Middle frontal gyrus (tissue), 1 donor: Measurements from ENCODE around the gene PLXNC1.

Source experiments
- DNase-seq: peaks from one replicate; pipeline ENCODE4 v3.0.0-alpha.2; 2015; ENCODE audit warnings: low spot score; ENCODE audit errors: extremely low spot score

PLXNC1 gene

DNA sequence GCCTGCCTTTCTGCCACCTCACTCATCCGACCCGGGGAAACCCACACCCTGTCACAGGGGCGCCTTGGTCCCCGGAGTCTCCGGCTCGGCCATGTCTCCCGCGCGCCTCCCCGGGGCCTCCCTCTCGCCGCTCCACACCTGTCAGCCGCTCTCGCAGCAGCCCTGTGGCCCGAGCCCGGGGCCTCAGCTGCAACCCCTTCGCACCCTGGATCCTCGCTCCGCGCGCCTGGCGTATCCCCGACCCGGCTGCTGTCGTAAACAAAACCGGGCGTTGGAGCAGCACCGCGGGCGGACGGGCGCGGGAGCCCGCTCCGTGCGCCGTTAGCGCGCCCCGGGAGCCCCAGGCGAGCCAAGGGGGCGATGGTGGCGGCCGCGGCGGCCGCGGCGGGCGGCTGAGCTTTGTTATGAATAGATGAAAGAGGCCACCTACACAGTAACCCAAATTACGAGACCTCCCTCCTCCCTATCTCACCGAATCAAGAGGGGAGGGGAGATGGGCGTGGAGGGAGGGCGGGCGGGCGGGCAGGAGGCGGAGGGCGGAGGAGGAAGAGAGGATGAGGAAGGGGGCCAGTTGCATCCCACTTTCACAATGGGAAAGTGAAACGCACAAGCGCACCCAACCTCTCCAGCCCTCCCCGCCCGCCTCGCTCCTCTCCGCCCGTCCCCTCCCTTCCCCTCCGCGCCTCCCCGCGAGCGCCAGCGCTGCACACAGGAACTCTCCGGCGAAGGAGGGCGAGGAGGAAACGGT, at the start of gene PLXNC1:
Gene PLXNC1 (plus strand): TSS at position 587 of the 748 bp plus-strand sequence. CDS start 395 bp downstream, outside the sequence.
- DNase-seq = no peak

DNA sequence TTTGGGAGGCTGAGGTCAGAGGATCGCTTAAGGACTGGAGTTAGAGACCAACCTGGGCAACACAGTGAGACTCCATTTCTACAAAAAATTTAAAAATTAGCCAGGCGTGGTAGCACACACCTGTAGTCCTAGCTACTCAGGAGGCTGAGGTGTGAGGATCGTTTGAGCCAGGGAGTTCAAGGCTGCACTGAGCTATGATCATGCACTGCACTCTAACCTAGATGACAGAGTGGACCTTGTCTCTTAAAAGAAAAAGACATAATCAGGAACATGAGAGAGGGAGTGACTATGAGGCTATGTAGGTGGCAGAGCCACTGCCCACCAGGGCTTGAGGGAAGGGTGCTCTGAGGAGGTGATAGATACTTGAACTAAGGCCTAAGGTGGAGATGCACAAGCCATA, 49.2 kb upstream of the PLXNC1 start:
- DNase-seq = no peak

DNA sequence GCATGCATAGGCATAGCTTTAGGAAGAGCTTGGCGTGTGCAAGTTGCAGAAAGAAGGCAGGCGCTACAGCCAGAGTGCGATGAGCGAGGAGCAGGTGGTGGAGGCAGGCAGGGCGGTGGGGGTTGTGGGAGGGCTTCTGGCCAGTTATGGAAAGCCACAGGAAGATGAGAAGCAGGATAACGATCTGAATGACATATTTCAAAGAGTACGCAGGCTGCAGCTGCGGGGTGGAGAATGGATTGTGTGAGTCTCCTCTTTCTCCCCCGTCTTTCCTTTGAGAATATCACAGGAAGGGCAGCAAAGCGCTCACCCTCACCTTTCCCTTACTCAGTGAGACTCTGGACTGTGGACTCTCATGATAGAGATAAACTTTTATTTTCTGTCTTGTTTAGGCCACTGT, 48.7 kb upstream of the PLXNC1 start:
- DNase-seq = no peak

DNA sequence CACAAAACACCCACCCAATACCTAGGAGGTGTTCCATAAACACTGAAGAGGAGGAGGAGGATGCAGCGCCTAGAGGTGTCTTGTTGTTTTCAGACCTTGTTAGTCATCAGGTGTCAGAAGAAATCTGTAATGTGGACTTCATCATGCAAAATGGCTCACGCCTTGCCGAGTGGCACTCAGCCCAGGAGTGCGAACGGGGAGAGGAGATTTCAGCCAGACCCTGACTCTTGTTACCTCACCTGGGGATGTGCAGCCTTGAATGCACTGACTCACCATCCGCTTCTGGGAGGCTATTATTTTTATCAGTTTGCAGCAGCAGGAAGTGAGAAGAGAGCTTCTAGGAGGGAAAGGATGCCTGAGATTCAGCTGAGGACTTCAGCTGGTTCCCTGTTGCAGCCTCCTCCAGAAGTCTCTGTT, 48.2 kb upstream of the PLXNC1 start:
- DNase-seq = no peak

DNA sequence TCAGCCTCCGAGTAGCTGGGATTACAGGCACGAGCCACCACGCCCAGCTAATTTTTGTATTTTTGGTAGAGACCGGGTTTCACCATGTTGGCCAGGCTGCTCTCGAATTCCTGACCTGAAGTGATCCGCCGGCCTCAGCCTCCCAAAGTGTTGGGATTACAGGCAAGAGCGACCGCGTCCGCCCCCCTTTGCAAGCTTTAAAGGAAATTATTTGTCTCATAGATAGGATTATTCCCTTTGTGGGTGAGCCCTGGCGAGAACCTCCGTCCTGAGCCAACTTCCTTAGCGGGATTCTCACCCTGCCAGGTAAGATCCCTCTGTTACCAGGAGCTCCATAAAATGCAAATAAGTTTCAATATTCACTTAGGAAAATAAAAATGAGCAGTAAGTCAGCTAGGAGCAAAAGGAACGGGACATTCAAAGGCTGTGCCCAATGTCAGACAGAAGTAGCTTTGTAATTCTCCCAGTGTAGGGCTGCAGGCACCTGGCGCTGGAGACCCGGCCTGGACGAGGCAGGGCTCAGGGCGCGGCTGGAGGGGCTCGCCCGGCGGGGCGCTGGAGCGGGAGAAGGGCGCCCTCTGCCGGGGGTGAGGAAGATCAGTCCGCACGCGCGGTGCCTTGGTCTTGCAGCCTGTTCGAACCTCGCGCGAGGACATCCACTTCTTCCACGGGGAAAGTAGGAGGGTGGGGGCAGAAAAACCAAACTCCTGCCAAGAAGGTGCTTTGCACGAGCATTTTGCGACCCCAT, 47.2 kb upstream of the PLXNC1 start:
- DNase-seq = peak; percentile 37

DNA sequence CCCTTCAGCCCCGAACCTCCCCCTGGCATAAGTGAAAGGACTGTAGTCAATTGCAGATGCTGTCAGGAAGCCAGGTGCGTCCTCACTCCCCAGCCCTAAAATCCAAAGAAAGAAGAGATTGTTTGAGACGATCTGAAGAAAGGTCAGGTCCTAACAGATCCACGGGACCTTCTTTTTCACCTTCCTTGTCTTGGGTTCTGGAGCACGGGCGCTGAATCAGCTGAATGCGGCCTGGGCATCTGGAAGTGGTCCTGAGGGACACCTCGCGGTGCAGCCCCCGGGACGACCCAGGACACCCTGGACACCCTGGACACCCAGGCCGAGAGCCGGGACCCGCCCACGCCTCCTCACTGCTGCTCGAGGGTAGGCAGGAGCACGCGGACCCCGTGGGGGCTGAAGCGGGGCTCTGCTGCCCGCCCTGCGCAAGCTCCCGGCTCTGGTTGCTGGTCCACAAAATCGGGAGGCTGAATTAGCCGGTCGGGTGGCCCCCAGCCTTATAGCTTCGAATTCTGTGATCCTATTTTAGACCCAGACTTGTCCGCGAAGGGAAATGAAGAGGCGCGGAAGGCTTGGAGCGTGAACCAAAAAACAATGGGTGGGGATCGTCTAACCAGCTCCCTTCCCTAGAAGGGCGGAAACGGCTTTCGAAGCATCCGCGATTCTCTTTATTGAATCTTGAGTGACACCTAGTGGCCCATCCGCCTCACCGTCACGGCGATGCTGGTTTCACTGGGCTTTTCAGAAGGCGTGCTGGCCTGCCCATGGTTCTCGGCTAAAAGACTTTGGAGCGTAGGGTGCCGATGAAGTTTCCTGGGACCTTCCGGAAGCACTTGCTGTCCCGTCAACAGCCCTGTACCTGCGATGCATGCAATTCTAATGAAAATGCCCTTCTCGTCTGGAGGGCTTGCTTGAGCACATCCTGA, 46.4 kb upstream of the PLXNC1 start:
- peak; percentile 83 for DNase-seq

DNA sequence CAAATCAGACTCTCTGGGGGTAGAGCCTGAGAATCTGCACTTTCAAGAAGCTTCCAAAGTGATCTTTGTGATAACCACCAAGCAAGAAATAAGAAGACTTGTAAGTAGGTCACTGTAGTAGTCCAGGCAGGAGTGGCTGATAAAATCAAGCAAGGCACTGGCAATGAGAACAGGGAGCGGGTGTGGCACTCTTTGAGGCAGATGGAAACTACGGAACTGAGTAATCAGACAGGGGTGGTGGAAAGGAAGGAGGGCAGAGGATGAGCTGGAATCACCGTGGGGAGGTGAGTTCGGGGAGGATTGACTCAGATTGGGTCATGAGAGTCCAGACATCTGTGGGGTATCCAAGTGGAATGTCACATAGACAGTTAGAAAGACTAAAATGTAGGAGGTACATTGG, 44.4 kb upstream of the PLXNC1 start:
- DNase-seq = no peak

DNA sequence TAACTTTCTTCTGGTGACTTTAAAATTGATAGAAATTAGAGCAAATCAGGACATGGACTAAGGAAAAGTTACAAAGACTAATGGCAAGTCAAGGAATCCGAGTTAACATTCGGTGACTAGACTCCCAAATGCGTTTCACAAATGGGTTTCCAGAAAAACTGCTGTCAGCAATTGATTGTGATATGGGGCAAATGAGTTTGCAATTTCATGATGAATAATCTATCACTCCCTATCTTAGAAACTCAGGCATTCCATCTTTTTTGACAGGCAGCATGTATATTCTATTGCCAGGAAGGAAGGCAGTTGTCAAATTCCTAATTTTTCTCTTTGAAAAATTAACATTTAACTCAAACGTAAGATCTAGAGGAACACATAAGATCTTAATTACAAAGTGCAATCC, 40.5 kb upstream of the PLXNC1 start:
- no peak for DNase-seq

DNA sequence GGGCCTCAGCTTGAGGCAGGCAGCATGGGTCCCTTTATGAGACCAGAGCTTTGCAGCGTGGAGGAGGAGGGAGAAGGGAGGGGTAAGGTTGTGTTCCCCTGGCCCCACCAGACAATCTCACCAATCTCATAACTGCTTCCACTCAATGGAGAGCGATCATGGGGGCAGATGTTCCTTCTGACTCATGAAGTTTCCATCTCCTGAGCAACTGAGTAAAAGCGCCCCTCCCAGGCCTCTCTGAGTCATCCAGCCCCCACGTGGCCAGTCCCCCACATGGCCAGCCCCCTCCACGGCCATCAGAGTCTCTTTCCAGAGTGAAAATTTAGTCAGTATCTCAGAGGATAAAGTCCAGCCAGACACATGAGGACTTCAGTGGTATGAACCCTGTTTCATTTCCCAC, 39.2 kb upstream of the PLXNC1 start:
- no peak for DNase-seq

DNA sequence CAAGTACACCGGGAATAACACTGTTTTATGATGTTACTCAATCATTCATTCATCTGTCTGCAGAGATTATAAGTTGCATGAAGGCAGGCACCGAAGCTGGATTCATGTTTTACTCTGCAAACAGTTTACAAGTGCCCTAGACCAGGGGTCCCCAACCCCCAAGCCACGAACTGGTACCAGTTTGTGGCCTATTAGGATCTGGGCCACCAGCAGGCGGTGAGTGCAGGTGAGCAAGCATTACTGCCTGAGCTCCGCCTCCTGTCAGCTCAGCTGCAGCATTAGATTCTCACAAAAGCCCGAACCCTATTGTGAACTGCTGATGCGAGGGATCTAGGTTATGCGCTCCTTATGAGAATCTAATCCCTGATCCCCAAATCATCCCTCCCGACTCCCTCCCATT, 38.1 kb upstream of the PLXNC1 start:
- no peak for DNase-seq

DNA sequence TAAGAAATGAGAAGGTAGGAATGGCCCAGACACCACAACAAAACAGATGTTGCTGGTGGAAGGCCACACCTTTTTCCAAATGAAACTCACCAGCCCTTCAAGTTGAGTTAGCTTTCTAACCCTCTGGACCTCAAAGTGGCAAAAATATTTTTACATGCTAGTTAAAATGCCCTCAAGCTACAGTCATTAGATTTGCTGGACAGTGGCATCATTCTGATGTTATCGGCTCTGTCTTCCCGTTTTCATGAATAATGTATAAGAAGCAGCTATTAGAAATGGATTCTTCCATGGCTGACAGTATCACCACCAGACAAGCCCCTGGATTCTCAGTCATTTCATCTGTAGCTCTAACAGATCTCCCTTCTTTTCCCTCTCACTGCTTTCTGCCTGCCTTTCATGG, 37.1 kb upstream of the PLXNC1 start:
- no peak for DNase-seq

DNA sequence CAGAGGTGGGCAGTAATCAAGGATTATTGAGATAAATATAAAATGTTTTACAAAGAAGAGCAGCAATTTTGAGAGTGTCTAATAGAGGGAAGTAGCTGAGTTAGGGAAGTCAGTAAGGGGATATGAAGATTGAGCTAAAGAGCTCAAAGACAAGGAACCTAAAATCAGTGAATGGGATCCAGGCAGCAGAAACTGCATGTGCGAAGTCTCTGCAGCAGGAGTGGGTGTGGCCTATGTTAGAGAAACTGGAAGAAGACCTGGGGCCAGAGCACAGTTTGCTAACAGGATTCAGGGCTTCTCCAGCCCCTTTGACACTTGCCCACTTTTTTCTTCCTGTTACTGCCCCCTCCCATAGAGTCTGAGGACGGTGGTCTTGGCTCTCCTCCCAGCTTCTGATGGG, 36.3 kb upstream of the PLXNC1 start:
- no peak for DNase-seq

DNA sequence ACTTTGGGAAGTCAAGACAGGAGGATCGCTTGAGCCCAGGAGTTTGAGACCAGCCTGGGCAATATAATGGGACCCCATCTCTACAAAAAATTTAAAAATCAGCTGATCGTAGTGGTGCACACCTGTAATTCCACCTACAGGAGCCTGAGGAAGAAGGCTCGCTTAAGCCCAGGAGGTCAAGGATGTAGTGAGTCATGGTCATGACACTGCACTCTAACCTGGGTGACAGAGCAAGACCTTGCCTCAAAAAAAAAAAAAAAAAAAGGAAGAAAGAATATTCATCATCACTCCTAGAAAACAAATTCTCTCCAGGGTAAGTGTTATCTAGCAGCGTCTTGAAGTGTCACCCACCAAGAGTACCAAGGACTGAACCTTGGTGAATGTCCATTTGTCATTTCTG, 34.2 kb upstream of the PLXNC1 start:
- no peak for DNase-seq

DNA sequence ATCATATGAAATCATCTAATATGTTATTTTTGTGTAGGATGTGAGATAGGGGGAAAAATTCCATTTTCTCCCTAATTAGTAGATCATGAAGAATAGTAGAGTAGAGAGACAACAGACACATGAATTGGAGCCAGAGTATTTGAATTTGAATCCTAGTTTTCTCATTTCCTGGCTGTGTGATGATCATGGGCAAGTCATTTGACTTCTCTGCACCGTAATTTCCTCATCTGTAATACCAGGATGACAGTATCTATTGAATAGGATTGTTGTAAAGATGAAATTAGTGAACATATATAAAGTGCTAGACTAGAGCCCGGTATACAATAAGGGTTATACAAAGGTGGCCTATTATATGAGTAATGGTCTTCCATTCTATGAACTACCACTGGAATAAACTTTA, 32.2 kb upstream of the PLXNC1 start:
- no peak for DNase-seq

DNA sequence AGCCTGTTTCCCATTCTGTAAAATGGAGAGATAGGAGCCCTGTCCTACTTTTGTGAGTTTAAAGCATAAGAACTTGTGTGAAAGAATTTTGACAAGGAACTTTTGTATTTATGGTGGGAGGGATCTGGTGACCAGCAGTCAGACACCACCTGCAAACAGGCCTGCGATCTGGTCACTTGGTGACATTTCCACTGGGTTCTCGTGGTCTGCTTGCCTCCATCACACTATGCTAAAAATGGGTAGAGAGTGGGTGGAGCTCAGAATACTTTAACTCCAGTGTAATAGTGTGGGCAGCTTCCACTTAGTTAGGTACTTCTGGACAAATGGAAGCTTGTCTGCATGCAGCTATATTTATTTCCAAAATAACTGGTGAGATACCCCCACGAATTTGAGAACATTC, 26.5 kb upstream of the PLXNC1 start:
- no peak for DNase-seq

DNA sequence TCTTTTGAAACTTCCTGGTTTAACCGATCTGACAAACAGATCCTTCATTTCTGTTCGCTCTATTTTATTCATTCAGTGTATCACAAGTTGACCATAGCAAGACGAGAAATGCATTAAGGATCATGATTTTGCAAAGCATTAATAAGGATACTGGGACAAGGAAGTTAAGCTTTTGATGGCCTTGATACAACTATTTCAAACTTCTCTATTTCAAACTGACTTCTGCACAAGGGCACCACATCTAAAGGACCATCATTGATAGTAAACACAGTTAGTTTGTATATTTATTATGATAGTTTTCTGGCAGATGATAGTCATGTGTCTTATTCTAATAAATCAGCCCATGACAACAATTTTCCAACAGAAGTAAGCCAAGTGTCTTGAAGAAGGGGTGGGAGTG, 25.8 kb upstream of the PLXNC1 start:
- no peak for DNase-seq

DNA sequence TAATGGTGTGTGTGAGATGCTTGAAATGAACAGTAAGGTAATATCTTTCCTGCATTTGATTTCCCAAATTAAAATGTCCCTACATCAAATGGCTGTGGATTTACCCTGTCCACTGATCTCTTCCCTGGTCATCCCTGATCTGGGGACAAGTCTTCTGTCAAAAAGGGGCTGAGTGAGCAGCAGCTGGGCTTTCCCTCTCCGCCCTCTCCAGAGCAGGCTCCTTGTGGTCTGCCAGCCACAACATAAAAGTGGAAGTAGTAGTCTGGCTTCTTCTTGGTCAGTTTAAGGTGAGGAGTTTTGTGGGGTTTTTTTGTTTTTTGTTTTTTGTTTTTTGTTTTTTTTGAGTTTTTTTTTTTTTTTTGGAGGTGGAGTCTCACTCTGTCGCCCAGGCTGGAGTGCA, 25.2 kb upstream of the PLXNC1 start:
- no peak for DNase-seq

DNA sequence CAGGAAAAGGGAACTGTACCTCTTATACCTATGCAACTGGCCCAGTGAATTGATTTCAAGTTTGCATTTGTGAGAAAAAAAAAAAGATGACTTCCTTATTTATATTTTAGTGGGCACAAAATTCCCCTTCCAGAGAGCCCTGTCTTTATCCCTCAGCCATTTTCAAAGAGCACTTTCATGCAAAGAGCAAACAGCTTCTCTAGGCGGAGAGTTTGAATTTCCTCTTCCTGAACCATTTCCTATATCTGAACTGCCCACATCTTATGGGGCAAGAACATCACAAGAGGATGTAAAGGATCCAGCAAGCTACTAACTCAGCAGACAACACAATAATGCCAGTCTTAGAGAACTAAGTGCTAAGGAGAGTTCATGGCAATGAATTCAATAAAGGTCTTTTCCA, 22.3 kb upstream of the PLXNC1 start:
- no peak for DNase-seq

DNA sequence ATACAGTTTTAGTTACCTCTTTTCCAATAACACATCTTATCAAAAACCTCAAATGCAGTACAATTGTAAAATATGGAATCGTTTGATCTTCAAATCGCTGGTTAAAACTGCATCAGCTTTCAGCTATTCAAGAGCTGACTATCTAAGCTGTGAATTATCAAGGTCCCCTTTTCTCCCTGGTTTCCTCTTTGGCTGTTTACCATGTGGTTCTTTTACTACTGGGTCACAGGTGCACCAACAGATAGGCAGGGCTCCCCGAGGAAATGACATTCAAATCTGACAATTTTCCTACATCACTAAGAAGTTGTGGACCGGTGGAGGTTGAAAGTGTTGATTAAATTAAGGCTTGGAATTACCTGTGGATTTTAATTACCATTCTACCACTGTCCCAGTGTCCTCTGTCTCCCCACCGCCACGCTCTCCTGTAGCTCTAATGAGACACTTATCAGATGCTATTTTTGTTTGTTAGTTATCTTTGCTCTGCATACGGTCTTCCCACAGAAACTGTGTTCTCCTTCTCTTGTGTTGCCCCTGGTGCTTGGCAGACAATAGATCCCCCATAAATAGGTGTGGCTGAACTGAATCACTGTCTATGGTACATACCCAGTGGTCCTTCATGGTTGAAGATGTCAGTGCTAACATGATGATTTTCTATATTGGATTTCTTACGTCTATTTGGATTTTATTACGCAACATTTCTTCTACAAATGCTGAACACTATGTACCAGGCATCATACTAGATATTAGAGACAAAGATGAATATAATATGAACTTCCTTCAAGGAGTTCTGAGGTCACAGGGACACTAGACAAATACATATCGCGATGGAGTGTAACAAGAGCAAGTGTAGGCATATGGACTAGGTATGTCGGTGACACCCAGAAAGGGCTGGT, 20.9 kb upstream of the PLXNC1 start:
- DNase-seq = no peak

DNA sequence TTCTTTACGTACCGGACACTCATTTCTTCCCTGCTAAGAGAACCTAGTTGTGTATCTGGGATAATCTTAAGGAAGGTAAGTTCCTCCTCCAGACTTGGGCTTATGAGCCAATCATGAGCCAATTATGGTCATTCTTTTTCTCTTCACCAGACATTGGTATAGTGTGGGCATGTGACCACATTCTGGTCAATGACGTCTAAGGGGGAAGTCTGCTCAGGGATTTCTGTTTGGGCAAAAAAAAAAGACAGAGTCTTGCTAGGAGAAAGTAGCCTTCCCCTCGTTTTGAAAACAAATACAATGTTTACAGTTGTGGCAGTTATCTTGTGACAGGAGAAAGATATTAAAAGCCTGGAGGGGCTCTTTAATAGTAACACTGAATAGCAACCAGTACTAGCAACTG, 20.1 kb upstream of the PLXNC1 start:
- DNase-seq = no peak
